ENCODE measurements around the gene ATP5MC3.

The ATP5MC3 gene

GRCh38 chr2:175169191-175169590, 12.3 kb downstream of the ATP5MC3 start:
- Histone ChIP-seq H3K27me3 (ENCODE audit: control insufficient read depth in 2 of 2, insufficient read depth in 2 of 2, low read length in 2 of 2) (no peaks in the 10 kb centered on the region), H3K4me3 (ENCODE audit: low read length in 2 of 2) (peak overlapping the region; percentile 100), H3K9ac (ENCODE audit: low read depth in 1 of 2, low read length in 2 of 2) (no peak overlapping the region), H3K27ac (ENCODE audit: low read depth in 2 of 2, low read length in 2 of 2) (no peak overlapping the region), H3K4me1 (ENCODE audit: control insufficient read depth in 2 of 2, insufficient read depth in 2 of 2, low read length in 2 of 2) (peaks cover 4 to 5% of the 10 kb centered on the region in 2 donors), H3K9me3 (ENCODE audit: control insufficient read depth in 2 of 2, low read length in 2 of 2) (no peaks in the 10 kb centered on the region), H3K36me3 (ENCODE audit: control insufficient read depth in 2 of 2, insufficient read depth in 2 of 2, low read length in 2 of 2) (peaks cover 4 to 10% of the 10 kb centered on the region in 2 donors)

GRCh38 chr2:175168564-175168945, 13.0 kb downstream of the ATP5MC3 start:
- H3K4me1 ChIP-seq (ENCODE audit: control insufficient read depth in 2 of 2, insufficient read depth in 2 of 2, low read length in 2 of 2) = peaks cover 4 to 5% of the 10 kb centered on the region in 2 donors

GRCh38 chr2:175167792-175168563, 13.5 kb downstream of the ATP5MC3 start, which contains the start of gene ATF2:
Gene ATF2, minus strand, starts transcription at chr2:175168203. Its CDS starts 31,760 bp downstream, at chr2:175136443.
- Histone ChIP-seq H3K4me3 (ENCODE audit: low read length in 2 of 2) (peak within 1 kb of the TSS; percentile 100), H3K9ac (ENCODE audit: low read depth in 1 of 2, low read length in 2 of 2) (peak within 1 kb of the TSS; percentile 100), H3K27ac (ENCODE audit: low read depth in 2 of 2, low read length in 2 of 2) (peak within 1 kb of the TSS; percentile 95 to 97), H3K36me3 (ENCODE audit: control insufficient read depth in 2 of 2, insufficient read depth in 2 of 2, low read length in 2 of 2) (peaks cover under 1 to 5% of the 10 kb centered on the region in 2 donors), H3K4me1 (ENCODE audit: control insufficient read depth in 2 of 2, insufficient read depth in 2 of 2, low read length in 2 of 2) (peaks cover 4 to 5% of the 10 kb centered on the region in 2 donors), H3K27me3 (ENCODE audit: control insufficient read depth in 2 of 2, insufficient read depth in 2 of 2, low read length in 2 of 2) (no peaks in the 10 kb centered on the region), H3K9me3 (ENCODE audit: control insufficient read depth in 2 of 2, low read length in 2 of 2) (no peaks in the 10 kb centered on the region)

More at GRCh38 chr2:175168564-175168945, 13.0 kb downstream of the ATP5MC3 start:
- H3K27ac ChIP-seq (ENCODE audit: low read depth in 2 of 2, low read length in 2 of 2) = peak overlapping the region; percentile 95 to 97
- no peaks in the 10 kb centered on the region for H3K9me3 ChIP-seq (ENCODE audit: control insufficient read depth in 2 of 2, low read length in 2 of 2)
- H3K4me3 ChIP-seq (ENCODE audit: low read length in 2 of 2) = peak overlapping the region; percentile 100
- peaks cover 4 to 9% of the 10 kb centered on the region in 2 donors for H3K36me3 ChIP-seq (ENCODE audit: control insufficient read depth in 2 of 2, insufficient read depth in 2 of 2, low read length in 2 of 2)
- H3K27me3 ChIP-seq (ENCODE audit: control insufficient read depth in 2 of 2, insufficient read depth in 2 of 2, low read length in 2 of 2) = no peaks in the 10 kb centered on the region
- H3K9ac ChIP-seq (ENCODE audit: low read depth in 1 of 2, low read length in 2 of 2) = peak overlapping the region; percentile 77 to 89

- Histone ChIP-seq H3K36me3 (ENCODE audit: control insufficient read depth in 2 of 2, insufficient read depth in 2 of 2, low read length in 2 of 2) (peaks cover 0 to 2% of the 10 kb centered on the region in 2 donors), H3K27ac (ENCODE audit: low read depth in 2 of 2, low read length in 2 of 2) (peak overlapping the region; percentile 95 to 97), H3K9me3 (ENCODE audit: control insufficient read depth in 2 of 2, low read length in 2 of 2) (no peaks in the 10 kb centered on the region), H3K27me3 (ENCODE audit: control insufficient read depth in 2 of 2, insufficient read depth in 2 of 2, low read length in 2 of 2) (no peaks in the 10 kb centered on the region), H3K9ac (ENCODE audit: low read depth in 1 of 2, low read length in 2 of 2) (peak overlapping the region; percentile 100), H3K4me3 (ENCODE audit: low read length in 2 of 2) (peak overlapping the region; percentile 100), H3K4me1 (ENCODE audit: control insufficient read depth in 2 of 2, insufficient read depth in 2 of 2, low read length in 2 of 2) (peaks cover 4 to 5% of the 10 kb centered on the region in 2 donors)
These were observed 14.3 kb downstream of the ATP5MC3 start for GRCh38 chr2:175167076-175167791.

- H3K9ac ChIP-seq (ENCODE audit: low read depth in 1 of 2, low read length in 2 of 2) = peak overlapping the region in 1 of 2 donors; percentile 4
- H3K27me3 ChIP-seq (ENCODE audit: control insufficient read depth in 2 of 2, insufficient read depth in 2 of 2, low read length in 2 of 2) = no peaks in the 10 kb centered on the region
- H3K36me3 ChIP-seq (ENCODE audit: control insufficient read depth in 2 of 2, insufficient read depth in 2 of 2, low read length in 2 of 2) = no peaks in the 10 kb centered on the region
- H3K4me3 ChIP-seq (ENCODE audit: low read length in 2 of 2) = peak overlapping the region in 1 of 2 donors; percentile 100
- no peaks in the 10 kb centered on the region for H3K9me3 ChIP-seq (ENCODE audit: control insufficient read depth in 2 of 2, low read length in 2 of 2)
- peaks cover 4 to 5% of the 10 kb centered on the region in 2 donors for H3K4me1 ChIP-seq (ENCODE audit: control insufficient read depth in 2 of 2, insufficient read depth in 2 of 2, low read length in 2 of 2)
- no peak overlapping the region for H3K27ac ChIP-seq (ENCODE audit: low read depth in 2 of 2, low read length in 2 of 2)
These were observed 15.2 kb downstream of the ATP5MC3 start for GRCh38 chr2:175166216-175166824.

- Histone ChIP-seq H3K9ac (ENCODE audit: low read depth in 1 of 2, low read length in 2 of 2) (no peak overlapping the region), H3K36me3 (ENCODE audit: control insufficient read depth in 2 of 2, insufficient read depth in 2 of 2, low read length in 2 of 2) (no peaks in the 10 kb centered on the region), H3K4me3 (ENCODE audit: low read length in 2 of 2) (no peak overlapping the region), H3K27ac (ENCODE audit: low read depth in 2 of 2, low read length in 2 of 2) (no peak overlapping the region), H3K9me3 (ENCODE audit: control insufficient read depth in 2 of 2, low read length in 2 of 2) (no peaks in the 10 kb centered on the region), H3K4me1 (ENCODE audit: control insufficient read depth in 2 of 2, insufficient read depth in 2 of 2, low read length in 2 of 2) (peaks cover 4 to 5% of the 10 kb centered on the region in 2 donors), H3K27me3 (ENCODE audit: control insufficient read depth in 2 of 2, insufficient read depth in 2 of 2, low read length in 2 of 2) (no peaks in the 10 kb centered on the region)
These were observed 17.3 kb downstream of the ATP5MC3 start for GRCh38 chr2:175164235-175164634.

- H3K4me1 ChIP-seq (ENCODE audit: control insufficient read depth in 2 of 2, insufficient read depth in 2 of 2, low read length in 2 of 2) = peaks cover 4 to 6% of the 10 kb centered on the region in 2 donors
- H3K27ac ChIP-seq (ENCODE audit: low read depth in 2 of 2, low read length in 2 of 2) = no peak overlapping the region
- H3K4me3 ChIP-seq (ENCODE audit: low read length in 2 of 2) = no peak overlapping the region
- H3K27me3 ChIP-seq (ENCODE audit: control insufficient read depth in 2 of 2, insufficient read depth in 2 of 2, low read length in 2 of 2) = no peaks in the 10 kb centered on the region
- H3K36me3 ChIP-seq (ENCODE audit: control insufficient read depth in 2 of 2, insufficient read depth in 2 of 2, low read length in 2 of 2) = peaks cover 0 to 2% of the 10 kb centered on the region in 2 donors
- no peak overlapping the region for H3K9ac ChIP-seq (ENCODE audit: low read depth in 1 of 2, low read length in 2 of 2)
- H3K9me3 ChIP-seq (ENCODE audit: control insufficient read depth in 2 of 2, low read length in 2 of 2) = no peaks in the 10 kb centered on the region
These were observed 22.6 kb downstream of the ATP5MC3 start for GRCh38 chr2:175158894-175159293.

GRCh38 chr2:175156534-175156933, 25.0 kb downstream of the ATP5MC3 start:
- Histone ChIP-seq H3K4me3 (ENCODE audit: low read length in 2 of 2) (peak overlapping the region in 1 of 2 donors; percentile 24), H3K36me3 (ENCODE audit: control insufficient read depth in 2 of 2, insufficient read depth in 2 of 2, low read length in 2 of 2) (peaks cover 0 to 2% of the 10 kb centered on the region in 2 donors), H3K9ac (ENCODE audit: low read depth in 1 of 2, low read length in 2 of 2) (no peak overlapping the region), H3K9me3 (ENCODE audit: control insufficient read depth in 2 of 2, low read length in 2 of 2) (no peaks in the 10 kb centered on the region), H3K27me3 (ENCODE audit: control insufficient read depth in 2 of 2, insufficient read depth in 2 of 2, low read length in 2 of 2) (no peaks in the 10 kb centered on the region), H3K27ac (ENCODE audit: low read depth in 2 of 2, low read length in 2 of 2) (peak overlapping the region in 1 of 2 donors; percentile 46), H3K4me1 (ENCODE audit: control insufficient read depth in 2 of 2, insufficient read depth in 2 of 2, low read length in 2 of 2) (peaks cover 4 to 6% of the 10 kb centered on the region in 2 donors)

- Histone ChIP-seq H3K4me1 (ENCODE audit: control insufficient read depth in 2 of 2, insufficient read depth in 2 of 2, low read length in 2 of 2) (peaks cover 4 to 6% of the 10 kb centered on the region in 2 donors), H3K4me3 (ENCODE audit: low read length in 2 of 2) (no peak overlapping the region), H3K9ac (ENCODE audit: low read depth in 1 of 2, low read length in 2 of 2) (no peak overlapping the region), H3K27me3 (ENCODE audit: control insufficient read depth in 2 of 2, insufficient read depth in 2 of 2, low read length in 2 of 2) (no peaks in the 10 kb centered on the region), H3K27ac (ENCODE audit: low read depth in 2 of 2, low read length in 2 of 2) (no peak overlapping the region), H3K36me3 (ENCODE audit: control insufficient read depth in 2 of 2, insufficient read depth in 2 of 2, low read length in 2 of 2) (peaks cover 2% of the 10 kb centered on the region in 2 donors), H3K9me3 (ENCODE audit: control insufficient read depth in 2 of 2, low read length in 2 of 2) (no peaks in the 10 kb centered on the region)
These were observed 26.8 kb downstream of the ATP5MC3 start for GRCh38 chr2:175154661-175155082.
